Fibroblast of skin of left biceps (primary cell): ENCODE data around the gene TENT4A.
"Not testable (repeated sequence)": the region's sequence is repeated elsewhere in the genome, so short reads cannot be mapped to it uniquely, and the experiment has no call there.

Experiments
- DNase-seq, 2 experiments: peaks; one replicate each; pipeline ENCODE4 v3.0.0-alpha.2; 2013; ENCODE audit warnings: low read depth in 2 of 2

The TENT4A gene

DNA sequence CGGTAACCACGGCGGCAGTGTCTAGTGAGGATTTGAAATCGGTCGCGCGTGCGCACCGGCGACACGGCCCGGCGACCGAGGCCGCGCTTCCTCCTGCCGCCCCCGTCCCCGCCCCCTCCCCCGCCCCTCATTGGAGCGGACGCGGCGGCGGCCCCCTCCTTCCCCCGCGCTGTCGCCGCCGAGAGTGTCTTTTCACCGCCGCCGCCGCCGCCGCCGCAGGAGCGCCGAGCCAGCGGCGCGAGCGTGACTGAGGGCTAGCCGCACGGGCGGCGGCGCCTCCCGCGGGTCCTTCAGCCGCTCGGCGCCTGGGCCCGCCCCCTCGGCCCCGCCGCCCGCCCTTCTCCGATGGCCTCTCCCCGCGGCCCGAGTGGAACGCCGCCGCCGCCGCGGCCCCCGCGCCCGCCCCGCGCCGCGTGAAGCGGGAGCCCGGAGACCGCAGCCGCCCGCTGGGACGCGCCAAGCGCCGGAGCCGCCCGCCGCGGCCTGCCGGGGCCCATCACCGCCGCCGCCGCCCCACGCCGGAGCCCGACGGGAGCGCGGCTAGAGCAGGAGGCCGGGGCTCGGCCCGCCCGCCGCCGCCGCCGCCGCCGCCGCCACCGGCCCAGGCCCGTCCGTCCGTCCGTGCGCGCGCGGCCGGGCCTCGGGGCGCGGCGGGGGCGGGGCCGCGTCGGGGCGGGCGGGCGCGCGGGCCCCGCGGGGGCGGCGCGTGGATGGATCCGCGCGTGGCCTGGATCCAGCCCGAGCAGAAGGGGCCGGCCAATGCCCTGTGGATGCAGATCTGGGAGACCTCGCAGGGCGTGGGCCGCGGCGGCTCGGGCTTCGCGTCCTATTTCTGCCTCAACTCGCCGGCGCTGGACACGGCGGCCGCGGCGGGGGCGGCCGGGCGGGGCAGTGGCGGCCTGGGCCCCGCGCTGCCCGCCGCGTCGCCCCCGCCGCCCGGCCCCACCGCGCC lies at the start of gene TENT4A:
Gene TENT4A (plus strand): TSS at position 159 of the 952 bp plus-strand sequence. CDS start 552 bp downstream, at position 711.
- no peak for DNase-seq

- DNase-seq: no peak
These were observed 46.5 kb upstream of the TENT4A start for GRCh38 chr5:6666762-6667161.

DNA sequence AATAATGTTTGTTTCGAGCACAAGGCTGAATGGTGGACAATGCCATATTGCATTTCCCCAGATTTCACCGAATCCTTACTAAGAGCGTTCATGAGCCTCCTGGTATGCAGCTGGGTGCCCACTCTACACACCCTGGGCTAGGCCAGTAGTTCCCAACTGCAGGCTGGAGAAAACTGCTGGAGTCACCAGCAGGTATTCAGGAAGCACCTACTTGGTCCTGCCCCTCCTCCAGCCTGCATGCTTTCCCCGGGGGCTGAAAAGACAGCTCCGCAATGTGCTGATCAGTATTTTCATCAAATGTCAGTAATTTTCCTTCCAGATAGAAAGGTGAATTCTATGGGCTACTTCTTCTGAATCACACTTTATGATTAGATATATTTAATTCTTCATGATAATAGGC lies 45.6 kb upstream of the TENT4A start:
- no peak for DNase-seq

- DNase-seq: not testable (repeated sequence)
These were observed 44.5 kb upstream of the TENT4A start for GRCh38 chr5:6668717-6669116.

DNA sequence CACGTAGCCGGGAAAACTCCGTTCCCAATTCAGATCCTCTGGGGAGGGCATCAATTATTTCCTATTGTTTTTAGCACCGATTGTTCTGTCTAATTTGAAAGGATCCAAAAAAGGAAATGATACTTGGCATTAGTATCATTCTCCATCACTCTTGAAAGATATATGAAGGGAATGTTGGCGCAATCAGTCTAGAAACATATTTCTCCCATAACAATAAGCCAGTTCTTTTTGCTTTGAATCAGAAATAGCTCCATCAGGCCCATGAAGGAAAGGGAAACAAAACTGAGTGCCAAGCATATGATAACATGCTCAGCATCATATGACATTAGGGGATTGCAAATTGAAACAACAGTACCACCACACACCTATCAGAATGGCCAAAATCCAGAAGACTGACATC lies 40.2 kb upstream of the TENT4A start:
- DNase-seq: no peak

- no peak for DNase-seq
These were observed 39.3 kb upstream of the TENT4A start for GRCh38 chr5:6673963-6674362.

DNA sequence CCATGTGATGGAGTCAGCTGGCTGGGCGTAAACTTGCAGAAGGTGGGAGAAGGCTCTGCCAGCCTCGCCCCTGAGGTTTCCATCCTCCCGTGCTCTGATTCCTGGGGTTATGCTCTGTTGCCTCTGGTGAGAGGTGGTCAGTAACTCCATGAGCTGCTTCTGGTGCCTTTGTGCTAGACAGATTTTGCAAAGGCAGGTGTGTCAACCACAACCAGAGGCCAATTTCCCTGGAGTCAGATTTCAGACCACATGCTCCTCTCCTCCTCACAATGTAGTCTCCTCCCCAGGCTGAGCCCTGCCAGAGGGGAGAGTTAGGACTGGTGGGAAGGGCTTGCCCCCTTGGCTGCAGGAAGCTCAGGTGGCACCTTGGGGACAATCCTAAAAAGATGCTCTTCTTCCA lies 38.8 kb upstream of the TENT4A start:
- DNase-seq: no peak

GRCh38 chr5:6674886-6675285 lies 38.3 kb upstream of the TENT4A start:
- DNase-seq: no peak

GRCh38 chr5:6675784-6676491 lies 37.3 kb upstream of the TENT4A start:
- DNase-seq: no peak

- DNase-seq: no peak
These were observed 36.5 kb upstream of the TENT4A start for GRCh38 chr5:6676702-6677101.

DNA sequence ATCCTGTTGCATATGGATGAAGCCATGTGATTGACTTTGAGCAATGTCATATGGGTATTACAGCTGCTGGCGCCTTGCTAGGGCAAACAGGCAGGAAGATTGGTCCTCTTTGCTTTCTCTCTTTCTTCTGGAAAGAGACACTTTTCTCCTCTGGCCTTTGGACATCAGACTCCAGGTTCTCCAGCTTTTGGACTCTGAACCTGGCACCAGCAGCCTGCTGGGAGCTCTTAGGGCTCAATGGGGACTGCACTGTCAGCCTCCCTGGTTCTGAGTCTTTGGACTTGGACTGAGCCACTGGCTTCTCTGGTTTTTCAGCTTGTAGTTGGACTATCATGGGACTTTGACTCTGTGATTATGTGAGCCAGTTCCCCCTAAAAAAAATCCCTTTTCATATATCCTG lies 34.8 kb upstream of the TENT4A start:
- DNase-seq: no peak

DNA sequence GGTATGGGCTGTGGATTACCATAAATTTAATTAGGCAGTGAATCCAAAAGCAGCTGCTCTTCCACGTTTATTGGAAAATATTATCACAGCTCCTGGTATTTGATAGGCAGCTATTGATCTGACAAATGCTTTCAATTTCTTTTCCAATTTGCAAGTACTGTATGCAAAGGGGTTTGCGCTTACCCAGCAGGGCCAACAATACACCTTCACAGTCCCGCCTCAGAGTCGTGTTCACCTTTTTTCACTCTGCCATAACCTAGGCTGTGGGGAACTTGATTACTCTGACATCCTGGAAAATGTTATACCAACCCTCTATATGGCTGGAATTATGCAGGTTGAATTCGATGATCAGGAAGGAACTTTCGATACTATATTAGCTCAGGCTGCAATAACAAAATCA lies 32.3 kb upstream of the TENT4A start:
- no peak for DNase-seq

DNA sequence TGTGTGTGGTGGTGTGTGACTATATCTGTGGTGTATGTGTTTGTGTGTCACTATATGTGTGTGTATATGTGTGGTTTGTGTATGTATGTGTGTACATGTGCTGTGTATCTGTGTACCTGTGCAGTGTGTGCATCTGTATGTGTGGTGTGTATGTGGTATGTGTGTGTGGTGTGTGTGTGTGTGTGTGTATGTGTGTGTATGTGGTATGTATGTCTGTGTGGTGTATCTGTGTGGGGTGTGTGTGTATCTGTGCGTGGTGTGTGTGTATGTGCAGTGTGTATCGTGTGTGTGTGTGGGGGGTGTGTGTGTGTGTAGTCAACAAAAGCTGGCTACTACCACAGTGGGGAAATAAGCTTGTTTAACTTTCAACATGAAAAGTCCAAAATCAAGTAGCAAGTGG lies 31.6 kb upstream of the TENT4A start:
- no peak for DNase-seq

DNA sequence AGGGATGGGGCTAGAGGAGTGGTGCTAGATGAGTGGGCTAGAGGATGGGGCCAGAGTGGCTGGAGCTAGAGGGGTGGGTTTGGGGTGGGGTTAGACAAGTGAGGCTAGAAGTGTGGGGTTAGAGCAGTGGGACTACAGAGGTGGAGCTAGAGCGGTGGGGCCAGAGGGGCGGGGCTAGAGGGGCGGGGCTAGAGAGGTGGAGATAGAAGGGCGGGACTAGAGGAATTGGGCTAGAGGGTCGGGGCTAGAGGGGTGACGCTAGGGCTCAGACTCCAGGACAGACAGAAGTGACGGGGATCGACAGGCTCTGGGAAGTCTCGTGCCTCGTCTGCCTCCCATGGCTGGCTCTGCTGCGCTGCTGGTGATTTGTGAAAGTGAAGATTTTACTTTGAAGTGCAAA lies 31.0 kb upstream of the TENT4A start:
- DNase-seq: no peak

GRCh38 chr5:6683241-6683640 lies 30.0 kb upstream of the TENT4A start:
- DNase-seq: no peak

GRCh38 chr5:6684075-6684474 lies 29.2 kb upstream of the TENT4A start:
- DNase-seq: no peak

DNA sequence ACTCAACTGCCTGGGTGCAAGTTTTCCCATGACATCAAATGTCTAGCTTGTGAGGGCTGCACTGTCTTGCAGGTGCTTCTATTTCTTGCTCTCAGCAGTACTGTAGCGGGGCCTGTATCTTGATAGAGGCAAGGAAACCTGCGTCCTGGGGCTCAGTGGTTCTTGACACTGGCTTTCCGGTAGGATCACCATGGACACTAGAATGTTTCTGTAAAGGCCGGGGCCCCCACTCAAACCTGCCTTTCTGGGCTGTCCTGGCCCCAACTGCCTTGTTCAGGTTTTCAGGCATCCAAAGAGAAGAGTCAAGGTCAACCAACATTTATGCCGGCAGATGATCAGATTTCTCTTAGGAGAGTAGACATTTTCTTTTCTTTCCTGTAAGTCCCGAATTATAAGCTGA lies 26.7 kb upstream of the TENT4A start:
- no peak for DNase-seq

GRCh38 chr5:6686915-6687409 lies 26.3 kb upstream of the TENT4A start:
- no peak for DNase-seq

DNA sequence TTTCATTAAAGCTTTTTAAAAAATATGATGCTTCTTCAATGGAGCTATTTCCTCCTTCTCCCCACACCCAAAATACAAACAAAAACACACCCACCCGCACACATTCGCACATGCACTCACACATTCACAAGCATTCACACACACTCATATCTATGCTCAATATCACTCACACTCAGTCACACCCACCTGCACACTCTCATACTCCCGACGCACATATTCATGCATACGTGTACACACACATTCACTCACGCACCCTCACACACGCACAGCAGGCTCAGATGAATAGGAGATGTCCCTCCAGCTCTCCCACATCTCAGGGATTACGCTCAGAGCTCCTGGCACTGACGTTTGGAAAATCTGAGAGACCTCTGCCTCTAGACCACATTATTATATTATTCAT lies 25.7 kb upstream of the TENT4A start:
- DNase-seq: no peak

DNA sequence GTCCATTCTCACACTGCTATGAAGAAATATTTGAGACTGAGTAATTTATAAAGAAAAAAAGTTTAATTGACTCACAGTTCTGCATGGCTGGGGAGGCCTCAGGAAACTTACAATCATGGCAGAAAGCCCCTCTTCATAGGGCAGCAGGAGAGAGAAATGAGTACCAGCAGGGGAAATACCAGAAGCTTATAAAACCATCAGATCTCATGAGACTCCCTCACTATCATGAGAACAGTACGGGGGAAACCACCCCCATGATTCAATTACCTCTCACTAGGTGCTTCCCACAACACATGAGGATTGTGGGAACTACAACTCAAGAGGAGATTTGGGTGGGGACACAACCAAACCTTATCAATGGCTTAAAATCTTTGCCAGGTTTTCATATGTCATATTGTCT lies 20.3 kb upstream of the TENT4A start:
- DNase-seq: no peak

- DNase-seq: no peak
These were observed 14.5 kb upstream of the TENT4A start for GRCh38 chr5:6698696-6699095.

GRCh38 chr5:6699357-6699756 lies 13.9 kb upstream of the TENT4A start:
- no peak for DNase-seq
